Amniotic epithelial cell (primary cell): ENCODE results near the gene LIM2.

Experiments used
- DNase-seq: peaks from one replicate; pipeline ENCODE4 v3.0.0-alpha.2; 2010; ENCODE audit warnings: low read depth

LIM2 gene

GRCh38 chr19:51339687-51340656 is 47.8 kb downstream of the LIM2 start:
- DNase-seq = peak; percentile 94

- DNase-seq = peak; percentile 10
Observed at GRCh38 chr19:51339313-51339686, 48.5 kb downstream of the LIM2 start.

- DNase-seq = peak; percentile 62
Observed at GRCh38 chr19:51338563-51339312, 49.0 kb downstream of the LIM2 start.

DNA sequence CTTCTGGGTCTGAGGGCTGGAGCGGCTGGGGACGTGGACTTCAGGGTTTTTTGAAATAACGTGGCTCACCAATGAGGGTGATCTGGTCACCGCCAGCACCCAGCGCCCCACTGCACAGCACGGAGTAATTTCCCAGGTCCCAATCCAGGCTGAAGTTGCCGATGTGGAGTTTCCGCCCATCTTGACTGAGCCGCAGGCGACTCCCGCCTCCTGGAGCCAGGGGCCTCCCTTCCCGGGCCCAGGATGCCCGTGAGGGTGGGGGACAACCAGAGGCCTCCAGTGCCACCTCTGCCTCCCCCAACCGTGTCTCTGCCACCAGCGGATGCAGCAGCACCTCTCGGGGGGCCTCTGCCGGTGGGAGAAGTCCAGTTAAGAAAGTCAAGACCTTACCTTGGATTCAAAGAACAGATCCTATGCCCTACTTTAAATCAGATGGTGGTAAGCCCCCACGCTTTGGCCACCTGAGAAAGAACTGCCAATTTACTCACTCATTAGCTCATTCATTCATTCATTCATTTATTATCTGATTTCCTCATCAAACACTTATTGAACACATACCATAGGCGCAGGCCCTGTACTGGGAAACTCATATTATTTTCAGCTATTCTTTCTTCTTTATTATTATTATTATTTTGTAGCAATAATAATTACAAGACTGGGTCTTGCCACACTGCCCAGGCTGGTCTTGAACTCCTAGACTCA is 49.8 kb downstream of the LIM2 start:
- no peak for DNase-seq

GRCh38 chr19:51337141-51337860 is 50.5 kb downstream of the LIM2 start:
- no peak for DNase-seq

DNA sequence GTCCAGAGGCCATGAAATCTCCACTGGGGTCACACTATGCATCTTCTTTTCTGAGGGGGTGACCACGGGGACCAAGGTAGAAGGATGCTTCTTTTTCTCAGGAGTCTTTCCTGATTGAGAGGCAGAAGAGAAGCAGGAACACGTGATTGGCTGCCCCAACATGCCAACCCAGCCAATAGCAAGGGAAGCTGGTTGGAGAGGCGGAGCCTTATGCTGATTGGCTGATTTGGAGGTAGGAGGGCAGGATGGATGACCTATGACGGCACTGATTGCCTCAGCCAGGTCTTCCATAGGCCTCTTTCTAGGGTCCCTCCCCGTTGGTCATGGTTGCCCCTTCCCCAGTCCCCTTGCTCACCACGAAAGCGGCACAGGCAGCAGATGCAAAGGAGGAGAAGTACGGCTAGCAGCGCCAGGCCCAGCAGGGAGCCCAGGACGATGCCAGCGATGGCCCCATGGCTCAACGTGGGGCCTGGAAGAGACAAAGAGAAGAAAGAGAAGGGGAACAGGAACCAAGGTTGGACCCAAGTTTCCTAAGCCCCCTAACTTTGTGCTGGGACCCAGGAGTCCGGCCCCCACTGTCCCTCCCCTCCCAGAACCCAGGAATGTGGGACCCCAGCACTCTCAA is 53.8 kb downstream of the LIM2 start:
- DNase-seq = no peak

- DNase-seq = no peak
Observed at GRCh38 chr19:51331716-51332115, 56.1 kb downstream of the LIM2 start.

DNA sequence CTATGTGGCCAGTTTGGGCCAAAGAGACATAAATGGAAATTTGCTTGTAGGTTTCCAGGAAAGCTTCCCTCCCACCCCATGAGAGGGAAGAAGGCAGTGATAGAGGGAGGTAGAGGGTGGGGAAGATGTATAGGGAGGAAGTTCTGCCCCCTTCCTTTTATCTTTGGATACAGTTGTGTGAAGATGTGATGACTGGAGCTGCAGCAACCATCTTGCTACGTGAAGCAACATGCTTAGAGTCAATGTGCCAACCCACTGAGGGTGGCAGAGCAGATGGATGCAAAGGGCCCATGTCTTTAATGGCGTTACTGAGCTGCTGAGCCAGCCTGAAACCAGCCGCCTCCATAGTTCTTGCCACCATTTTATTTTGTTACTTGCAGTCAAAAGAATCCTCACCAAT is 56.6 kb downstream of the LIM2 start:
- DNase-seq = no peak

DNA sequence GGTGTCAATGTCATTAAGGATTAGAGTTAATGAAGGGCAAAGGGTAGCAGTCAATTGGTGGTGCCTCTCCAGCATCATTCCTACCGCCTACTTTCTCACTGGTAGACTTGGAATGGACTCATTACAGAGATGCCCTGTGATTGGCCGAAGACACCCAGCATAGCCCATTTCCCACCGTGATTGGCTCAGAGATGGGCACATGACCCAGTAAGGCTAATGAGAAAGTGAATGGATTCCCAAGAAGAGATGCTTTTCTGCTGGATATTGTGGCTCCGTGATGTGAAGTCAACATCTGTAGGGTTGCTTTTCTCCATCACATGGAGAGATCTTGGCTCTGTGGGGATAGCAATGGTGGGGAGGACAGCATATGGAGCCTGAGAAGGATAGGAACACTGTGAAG is 57.4 kb downstream of the LIM2 start:
- no peak for DNase-seq
